Measurements from ENCODE around the gene IL10.
"Not testable (repeated sequence)": the region's sequence is repeated elsewhere in the genome, so short reads cannot be mapped to it uniquely, and the experiment has no call there.

IL10 gene

GRCh38 chr1:206774093-206774492, 1.8 kb upstream of the IL10 start:
- no peak overlapping the region for H3K27ac ChIP-seq
- TF ChIP-seq ZFX (IDR thresholded peaks at IDR 0.05; ENCODE audit: borderline replicate concordance) = no peak
- TF ChIP-seq CTCF (IDR thresholded peaks at IDR 0.05) = no peak

- no peak overlapping the region for H3K27ac ChIP-seq
- TF ChIP-seq ZFX (IDR thresholded peaks at IDR 0.05; ENCODE audit: borderline replicate concordance) (no peak), CTCF (IDR thresholded peaks at IDR 0.05) (no peak)
These were observed 979 bp downstream of the IL10 start for GRCh38 chr1:206771338-206771692.

- TF ChIP-seq ZFX (IDR thresholded peaks at IDR 0.05; ENCODE audit: borderline replicate concordance) = no peak
- TF ChIP-seq CTCF (IDR thresholded peaks at IDR 0.05) = no peak
- H3K27ac ChIP-seq = no peak within 1 kb of the TSS
These were observed 1.6 kb downstream of the IL10 start, which contains the start of gene IL19 for GRCh38 chr1:206770531-206771337. IL19 (plus strand) TSS chr1:206770773; CDS start chr1:206836663, 65,890 bp downstream.

- H3K27ac ChIP-seq = no peak overlapping the region
- no peak for TF ChIP-seq ZFX (IDR thresholded peaks at IDR 0.05; ENCODE audit: borderline replicate concordance)
- no peak for TF ChIP-seq CTCF (IDR thresholded peaks at IDR 0.05)
These were observed 3.0 kb downstream of the IL10 start for GRCh38 chr1:206769304-206769731.

- no peak overlapping the region for H3K27ac ChIP-seq
- TF ChIP-seq ZFX (IDR thresholded peaks at IDR 0.05; ENCODE audit: borderline replicate concordance) (no peak), CTCF (IDR thresholded peaks at IDR 0.05) (no peak)
These were observed 3.6 kb downstream of the IL10 start for GRCh38 chr1:206768472-206769303.

GRCh38 chr1:206766251-206766856, 5.9 kb downstream of the IL10 start:
- no peak for TF ChIP-seq CTCF (IDR thresholded peaks at IDR 0.05)
- no peak for TF ChIP-seq ZFX (IDR thresholded peaks at IDR 0.05; ENCODE audit: borderline replicate concordance)
- no peak overlapping the region for H3K27ac ChIP-seq

- not testable (repeated sequence) for H3K27ac ChIP-seq
These were observed 6.5 kb downstream of the IL10 start for GRCh38 chr1:206765771-206766170.

- H3K27ac ChIP-seq = not testable (repeated sequence)
These were observed 9.4 kb downstream of the IL10 start for GRCh38 chr1:206762741-206763364.

All from 22Rv1 (cell line).